ENCODE results near the gene ZNF527.
"Not testable (repeated sequence)": the region's sequence is repeated elsewhere in the genome, so short reads cannot be mapped to it uniquely, and the experiment has no call there.

The ZNF527 gene

GRCh38 chr19:37370880-37371661, at the start of gene ZNF527:
Gene ZNF527 (plus strand): TSS chr19:37371099. CDS start chr19:37374199, 3,100 bp downstream.
- DNase-seq = peak; percentile 94 to 97

DNA sequence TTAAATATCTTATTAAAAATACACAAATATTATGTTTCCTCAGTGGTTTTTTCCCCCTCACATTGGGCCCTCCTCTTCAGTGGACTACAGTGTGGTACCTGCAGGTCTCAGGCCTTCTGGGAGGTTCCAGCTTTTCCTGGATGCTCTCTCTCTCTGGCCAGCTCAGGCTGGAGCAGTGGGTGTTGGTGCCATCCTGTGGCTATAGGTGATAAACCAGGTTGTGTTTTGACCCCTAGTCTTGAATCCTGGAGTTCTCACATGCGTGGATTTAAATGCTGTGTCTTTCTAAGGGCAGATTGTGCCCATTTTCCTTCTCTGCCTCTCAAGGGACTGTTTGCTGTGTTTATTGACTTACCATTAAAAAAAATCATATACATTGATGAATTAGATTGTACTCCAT, 41.2 kb upstream of the ZNF527 start:
- DNase-seq = no peak

DNA sequence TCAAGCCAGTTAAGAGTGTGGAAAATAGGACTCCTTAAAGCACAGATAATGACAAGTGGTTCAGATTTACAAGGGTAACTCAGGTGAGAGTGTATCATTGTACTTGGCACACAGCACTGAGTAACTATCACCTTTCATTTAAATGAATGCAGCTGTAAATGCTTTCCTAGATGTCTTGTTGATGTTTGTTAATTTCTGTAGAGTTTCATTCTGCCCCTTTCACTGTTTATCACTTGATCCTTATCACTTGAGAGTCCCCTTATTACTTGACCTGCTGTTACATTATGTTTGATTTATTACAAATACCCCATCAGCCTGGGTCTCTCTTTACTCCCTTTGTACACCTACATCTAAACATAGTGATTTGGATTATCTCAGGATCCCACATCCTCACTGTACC, 38.1 kb upstream of the ZNF527 start:
- no peak for DNase-seq

DNA sequence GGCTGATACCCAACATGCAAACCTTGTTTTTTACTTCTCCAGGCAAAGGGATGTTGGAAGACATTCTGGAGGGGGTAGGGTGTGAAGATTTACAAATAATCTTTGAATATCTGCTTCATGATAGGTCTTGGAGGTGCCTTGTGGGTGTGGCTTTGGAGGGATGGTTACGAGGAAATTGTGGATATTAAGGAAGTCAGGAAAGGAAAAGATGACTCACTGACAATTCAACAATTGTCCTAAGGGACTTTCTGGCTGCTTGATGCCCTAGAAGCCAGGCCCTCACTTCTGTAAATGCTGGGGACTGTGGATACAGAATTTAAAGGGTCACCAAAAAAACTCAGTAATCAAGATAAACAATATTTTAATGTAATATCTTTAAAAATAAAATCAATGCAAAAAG, 37.4 kb upstream of the ZNF527 start:
- DNase-seq = no peak

DNA sequence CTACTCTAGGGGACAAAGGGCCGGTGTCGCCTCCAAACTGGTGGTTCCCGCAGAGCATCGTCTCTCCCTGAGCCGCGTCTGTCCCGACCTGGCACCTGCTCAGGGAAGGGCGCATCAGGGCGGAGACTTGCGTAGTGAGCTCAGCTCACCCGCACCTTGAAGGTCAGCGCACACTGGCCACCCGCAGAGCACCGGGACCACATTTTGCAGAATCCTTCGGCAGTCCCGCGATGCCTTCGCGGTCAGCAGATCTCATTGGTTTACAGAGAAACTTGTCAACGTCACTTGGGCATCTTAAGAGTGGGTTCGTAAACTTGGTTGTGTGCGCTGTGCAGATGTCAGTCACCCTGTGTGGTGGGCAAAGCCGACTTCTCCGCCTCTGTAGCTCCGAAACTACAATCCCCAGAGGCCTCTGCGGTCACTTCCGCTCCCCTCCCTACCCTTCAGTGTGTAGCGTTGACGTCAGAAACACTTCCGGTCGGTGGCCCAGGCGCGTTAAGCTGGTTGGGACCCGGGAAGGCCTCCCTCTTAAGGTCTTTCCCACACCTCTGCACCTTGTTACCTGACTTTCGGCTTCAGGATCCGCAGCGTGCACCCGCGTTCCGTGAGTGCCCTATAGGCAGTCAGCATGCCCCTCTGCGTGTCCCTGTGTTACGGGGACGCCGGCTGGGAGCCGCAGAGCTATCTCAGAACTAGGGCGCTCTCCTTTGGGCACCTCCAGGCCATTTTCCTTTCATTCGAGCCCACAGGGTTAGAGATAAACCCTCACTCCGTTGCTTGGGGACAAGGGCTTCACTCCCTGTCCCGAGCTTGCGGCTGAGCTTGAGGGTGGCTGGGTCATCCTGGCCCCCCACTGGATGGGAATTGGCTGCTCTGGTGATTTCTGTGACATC, 36.5 kb upstream of the ZNF527 start:
- DNase-seq = peak; percentile 78 to 86

DNA sequence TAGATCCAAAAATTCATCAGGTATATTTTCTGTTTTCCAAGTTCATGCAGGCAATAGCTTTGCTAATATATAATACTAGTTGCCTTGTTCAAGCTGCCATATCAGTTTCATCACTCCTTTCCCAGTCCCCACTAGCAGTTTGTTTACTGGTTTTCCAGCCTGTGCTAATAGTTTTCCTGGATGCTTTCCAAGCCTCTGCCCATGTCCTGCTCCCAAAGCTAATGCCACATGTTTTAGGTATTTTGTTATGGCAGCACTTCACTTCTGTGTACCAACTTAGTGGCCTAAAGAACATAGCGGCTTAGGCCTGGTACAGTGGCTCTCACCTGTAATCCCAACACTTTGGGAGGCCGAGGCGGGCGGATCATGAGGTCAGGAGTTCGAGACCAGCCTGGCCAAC, 28.1 kb upstream of the ZNF527 start:
- no peak for DNase-seq

- DNase-seq = no peak
Observed at GRCh38 chr19:37346091-37346490, 24.8 kb upstream of the ZNF527 start.

DNA sequence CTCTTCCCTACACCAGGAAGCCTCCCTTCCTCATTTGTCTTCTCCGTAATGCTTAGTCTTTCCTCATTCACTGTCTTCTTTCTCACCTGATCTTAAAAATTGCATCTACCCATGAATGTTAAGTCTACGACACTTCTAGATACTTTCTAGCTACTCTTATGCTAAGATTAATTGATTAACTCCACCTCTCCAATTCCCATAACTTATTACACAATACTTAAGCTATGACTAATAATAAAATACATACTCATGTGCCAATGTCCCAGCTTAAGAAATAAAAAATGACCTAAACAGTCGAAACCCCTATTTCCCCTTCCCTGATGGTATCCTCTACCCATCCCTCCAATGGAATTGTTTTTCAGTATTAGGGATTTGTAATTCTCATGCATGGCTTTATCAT, 22.8 kb upstream of the ZNF527 start:
- DNase-seq = no peak

DNA sequence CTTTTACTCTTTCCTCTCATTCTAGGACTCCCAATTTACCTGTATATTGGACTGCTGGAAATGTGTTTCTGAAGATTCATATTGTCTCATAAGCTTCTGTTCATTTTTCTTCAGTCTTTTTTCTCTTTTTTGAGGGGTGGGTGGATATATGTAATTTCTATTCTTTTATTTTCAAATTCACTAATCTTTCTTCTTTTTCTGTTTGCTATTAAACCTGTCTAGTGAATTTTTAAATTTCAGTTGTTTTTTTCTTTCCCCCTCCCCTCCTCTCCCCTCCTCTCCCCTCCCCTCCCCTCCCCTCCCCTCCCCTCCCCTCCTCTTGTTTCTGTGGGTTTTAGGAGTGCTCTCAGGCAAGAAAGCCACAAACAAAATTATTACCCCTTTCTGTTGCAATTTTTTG, 16.9 kb upstream of the ZNF527 start:
- no peak for DNase-seq

- no peak for DNase-seq
Observed at GRCh38 chr19:37355901-37356300, 15.0 kb upstream of the ZNF527 start.

GRCh38 chr19:37361994-37362393, 8.9 kb upstream of the ZNF527 start:
- DNase-seq = no peak

DNA sequence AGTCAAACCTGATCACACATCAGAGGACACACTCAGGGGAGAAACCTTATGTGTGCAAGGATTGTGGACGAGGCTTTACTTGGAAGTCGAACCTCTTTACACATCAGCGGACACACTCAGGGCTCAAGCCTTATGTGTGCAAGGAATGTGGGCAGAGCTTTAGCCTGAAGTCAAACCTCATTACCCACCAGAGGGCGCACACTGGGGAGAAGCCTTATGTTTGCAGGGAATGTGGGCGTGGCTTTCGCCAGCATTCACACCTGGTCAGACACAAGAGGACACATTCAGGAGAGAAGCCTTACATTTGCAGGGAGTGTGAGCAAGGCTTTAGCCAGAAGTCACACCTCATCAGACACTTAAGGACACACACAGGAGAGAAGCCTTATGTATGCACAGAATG, 8.2 kb upstream of the ZNF527 start:
- no peak for DNase-seq

DNA sequence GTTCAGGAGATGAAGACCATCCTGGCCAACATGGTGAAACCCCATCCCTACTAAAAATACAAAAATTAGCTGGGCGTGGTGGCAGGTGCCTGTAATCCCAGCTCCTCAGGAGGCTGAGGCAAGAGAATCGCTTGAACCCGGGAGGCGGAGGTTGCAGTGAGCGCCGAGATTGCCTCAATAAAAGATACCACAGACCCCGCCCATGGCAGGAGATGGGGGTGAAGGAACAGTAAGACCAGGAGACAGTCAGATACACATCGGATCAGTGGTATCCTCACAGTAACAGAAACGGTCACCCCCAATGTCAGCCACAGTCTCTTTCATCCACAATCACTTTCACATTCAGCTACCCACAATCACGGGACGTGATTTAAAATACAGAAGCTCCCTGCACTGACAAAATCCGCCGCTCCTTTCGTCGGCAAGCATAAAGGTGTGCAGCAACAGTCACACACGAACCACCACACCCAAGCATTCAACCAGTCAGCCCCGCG, 466 bp upstream of the ZNF527 start:
- DNase-seq = not testable (repeated sequence)

DNA sequence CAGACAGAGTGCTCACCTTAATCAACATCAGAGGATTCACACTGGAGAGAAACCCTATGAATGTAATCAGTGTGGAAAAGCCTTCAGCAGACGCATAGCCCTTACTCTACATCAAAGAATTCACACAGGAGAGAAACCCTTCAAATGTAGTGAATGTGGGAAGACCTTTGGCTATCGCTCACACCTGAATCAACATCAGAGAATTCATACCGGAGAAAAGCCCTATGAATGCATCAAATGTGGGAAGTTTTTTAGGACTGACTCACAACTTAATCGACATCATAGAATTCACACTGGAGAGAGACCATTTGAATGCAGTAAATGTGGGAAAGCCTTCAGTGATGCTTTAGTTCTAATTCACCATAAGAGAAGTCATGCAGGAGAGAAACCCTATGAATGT, 18.3 kb downstream of the ZNF527 start:
- DNase-seq = no peak

- DNase-seq = not testable (repeated sequence)
Observed at GRCh38 chr19:37391399-37391798, 20.5 kb downstream of the ZNF527 start.

GRCh38 chr19:37401078-37401477, 30.2 kb downstream of the ZNF527 start:
- DNase-seq = no peak

- DNase-seq = no peak
Observed at GRCh38 chr19:37403403-37403802, 32.5 kb downstream of the ZNF527 start.

- DNase-seq = not testable (repeated sequence)
Observed at GRCh38 chr19:37406140-37406846, 35.4 kb downstream of the ZNF527 start.

DNA sequence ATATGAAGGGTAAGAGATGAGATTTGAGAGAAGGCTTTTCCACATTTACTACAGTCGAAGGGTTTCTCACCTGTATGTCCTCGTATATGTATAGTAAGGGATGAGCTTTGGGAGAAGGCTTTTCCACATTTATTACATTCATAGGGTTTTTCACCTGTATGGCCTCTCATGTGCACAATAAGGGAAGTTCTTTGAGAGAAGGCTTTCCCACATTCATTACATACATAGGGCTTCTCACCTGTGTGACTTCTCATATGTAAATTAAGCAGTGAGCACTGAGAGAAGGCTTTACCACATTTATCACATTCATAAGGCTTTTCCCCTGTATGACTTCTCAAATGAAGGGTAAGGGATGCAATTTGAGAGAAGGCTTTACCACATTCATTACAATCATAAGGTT, 41.8 kb downstream of the ZNF527 start:
- DNase-seq = no peak

GRCh38 chr19:37413313-37414084, 42.6 kb downstream of the ZNF527 start:
- no peak for DNase-seq

All from stimulated activated CD4-positive, alpha-beta T cell treated with anti-CD3 and anti-CD28 coated beads, Interleukin-4, amount 100 ng/mL, for 4 hours (primary cell).